Fibroblast of lung (primary cell): Measurements from ENCODE around the gene RNF10. TPM values are rescaled to one million over a fixed set of nuclear protein-coding genes. Genes with fewer than 3 reads are reported as not detected.
"Not testable (repeated sequence)": the region's sequence is repeated elsewhere in the genome, so short reads cannot be mapped to it uniquely, and the experiment has no call there.

ENCODE experiments used
- DNase-seq, 2 donors: peaks; one replicate each; pipeline versions ENCODE4 v3.0.0 to v3.0.0-alpha.2; 2010; ENCODE audit warnings: low read depth in 2 of 2
- H2AFZ ChIP-seq: 2 replicates; pipeline ENCODE4 v1.5.1; 2012; ENCODE audit warnings: low read length, control low read depth, inconsistent platforms
- H3K27ac ChIP-seq: 2 replicates; pipeline ENCODE4 v1.5.1; 2011; ENCODE audit warnings: low read length, control low read depth; ENCODE audit not compliant: insufficient read depth
- H3K27me3 ChIP-seq: 2 replicates; pipeline ENCODE4 v1.5.1; 2011; ENCODE audit warnings: mild to moderate bottlenecking, low read length; ENCODE audit not compliant: control insufficient read depth, insufficient read depth
- H3K36me3 ChIP-seq: 2 replicates; pipeline ENCODE4 v1.5.1; 2011; ENCODE audit warnings: low read length; ENCODE audit not compliant: control insufficient read depth, insufficient read depth
- H3K4me1 ChIP-seq: 2 replicates; pipeline ENCODE4 v1.5.1; 2011; ENCODE audit warnings: low read length; ENCODE audit not compliant: control insufficient read depth, insufficient read depth; ENCODE audit errors: extremely low read depth
- H3K4me2 ChIP-seq: 2 replicates; pipeline ENCODE4 v1.5.1; 2011; ENCODE audit warnings: low read length, control low read depth; ENCODE audit not compliant: insufficient read depth; ENCODE audit errors: extremely low read depth
- H3K4me3 ChIP-seq, 4 experiments: fragments of 200-600 bp in 1 of 4; sonication (generic) in 1 of 4; replicated peaks in 1 of 4; 2 replicates each; pipeline ENCODE4 v1.5.1; 2011 to 2016; ENCODE audit warnings: low read length in 4 of 4, low read depth in 3 of 4, mild to moderate bottlenecking in 3 of 4, control low read depth in 2 of 4, inconsistent platforms in 1 of 4, mixed read lengths in 1 of 4; ENCODE audit not compliant: insufficient read depth in 1 of 4; ENCODE audit errors: control extremely low read depth in 1 of 4
- H3K79me2 ChIP-seq: 2 replicates; pipeline ENCODE4 v1.5.1; 2012; ENCODE audit warnings: mild to moderate bottlenecking, low read length, inconsistent platforms; ENCODE audit not compliant: control insufficient read depth, insufficient read depth
- H3K9ac ChIP-seq: 2 replicates; pipeline ENCODE4 v1.5.1; 2011; ENCODE audit warnings: mild to moderate bottlenecking, low read length, control low read depth; ENCODE audit not compliant: insufficient read depth
- H3K9me3 ChIP-seq: 2 replicates; pipeline ENCODE4 v1.5.1; 2012; ENCODE audit warnings: low read depth, low read length; ENCODE audit not compliant: control insufficient read depth, insufficient read depth
- H4K20me1 ChIP-seq: 2 replicates; pipeline ENCODE4 v1.5.1; 2011; ENCODE audit warnings: low read length; ENCODE audit not compliant: control insufficient read depth, insufficient read depth; ENCODE audit errors: extremely low read depth
- EZH2 ChIP-seq: IDR thresholded peaks from 2 replicates; pipeline ENCODE4 v1.5.1; 2012; ENCODE audit warnings: low read length, control low read depth, mild to moderate bottlenecking; ENCODE audit errors: missing control alignments
- polyA minus RNA-seq: library from RNA; depleted of rRNA, polyadenylated mRNA; stranded (reverse); fragments of >200 nt; gene quantifications from 2 replicates; pipeline ENCODE4 v1.2.3, GENCODE V29; 2011; ENCODE audit warnings: low replicate concordance
- polyA plus RNA-seq, 2 donors: library from polyadenylated mRNA; depleted of rRNA in 1 of 2; stranded (reverse) in 1 of 2; unstranded in 1 of 2; fragments of >200 nt; gene quantifications; 2 replicates each; pipeline ENCODE4 v1.2.1, GENCODE V29; 2011 to 2012; ENCODE audit warnings: missing spikeins in 1 of 2
- total RNA-seq: library from RNA; depleted of rRNA; stranded (reverse); fragments of >200 nt; gene quantifications from 2 replicates; pipeline ENCODE4 v1.2.1, GENCODE V29; 2014
- TF ChIP-seq, protein P1 (sequence below), 2 donors: IDR thresholded peaks in 1 of 2; conservative IDR thresholded peaks in 1 of 2; 1 replicate in 1 of 2; 2 replicates in 1 of 2; pipeline ENCODE4 v1.5.1; 2011 to 2012; ENCODE audit warnings: low read length in 2 of 2, control low read depth in 1 of 2, inconsistent platforms in 1 of 2, low read depth in 1 of 2, mild to moderate bottlenecking in 1 of 2

Gene RNF10
- total RNA-seq (93.0 and 174 TPM in 2 replicates), polyA plus RNA-seq (184 and 189 TPM in 2 replicates), polyA minus RNA-seq (434 and 475 TPM in 2 replicates)
- polyA plus RNA-seq (2012), result 181 and 204 TPM in 2 replicates

DNA sequence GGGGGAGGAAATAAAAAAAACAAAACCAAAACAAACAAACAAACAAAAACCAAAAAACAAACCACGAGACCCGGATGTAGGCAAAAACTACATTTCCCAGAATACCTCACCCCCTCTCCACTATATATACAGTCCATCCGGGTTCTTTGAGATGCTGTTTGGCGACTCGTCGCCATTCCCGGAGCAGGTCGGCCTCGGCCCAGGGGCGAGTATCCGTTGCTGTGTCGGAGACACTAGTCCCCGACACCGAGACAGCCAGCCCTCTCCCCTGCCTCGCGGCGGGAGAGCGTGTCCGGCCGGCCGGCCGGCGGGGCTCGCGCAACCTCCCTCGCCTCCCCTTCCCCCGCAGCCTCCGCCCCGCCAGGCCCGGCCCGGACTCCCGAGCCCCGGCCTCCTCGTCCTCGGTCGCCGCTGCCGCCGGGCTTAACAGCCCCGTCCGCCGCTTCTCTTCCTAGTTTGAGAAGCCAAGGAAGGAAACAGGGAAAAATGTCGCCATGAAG is at the start of gene RNF10:
RNF10 (plus strand) TSS at position 154 of the 500 bp plus-strand sequence. CDS start 456 bp downstream, outside the sequence.
- Histone ChIP-seq H2AFZ (peak within 1 kb of the TSS; percentile 58), H3K4me3 (peak within 1 kb of the TSS; percentile 90 to 92 (median 92)), H3K36me3 (no peaks in the 10 kb centered on the region), H3K4me1 (peaks cover 13% of the 10 kb centered on the region), H3K9me3 (no peaks in the 10 kb centered on the region), H3K27ac (peak within 1 kb of the TSS; percentile 89), H4K20me1 (peaks cover 12% of the 10 kb centered on the region), H3K9ac (peak within 1 kb of the TSS; percentile 94), H3K4me2 (peak within 1 kb of the TSS; percentile 97), H3K27me3 (no peaks in the 10 kb centered on the region), H3K79me2 (peaks cover 47% of the 10 kb centered on the region)
- DNase-seq, result peak; percentile 73 to 94
- TF ChIP-seq, protein P1, sequence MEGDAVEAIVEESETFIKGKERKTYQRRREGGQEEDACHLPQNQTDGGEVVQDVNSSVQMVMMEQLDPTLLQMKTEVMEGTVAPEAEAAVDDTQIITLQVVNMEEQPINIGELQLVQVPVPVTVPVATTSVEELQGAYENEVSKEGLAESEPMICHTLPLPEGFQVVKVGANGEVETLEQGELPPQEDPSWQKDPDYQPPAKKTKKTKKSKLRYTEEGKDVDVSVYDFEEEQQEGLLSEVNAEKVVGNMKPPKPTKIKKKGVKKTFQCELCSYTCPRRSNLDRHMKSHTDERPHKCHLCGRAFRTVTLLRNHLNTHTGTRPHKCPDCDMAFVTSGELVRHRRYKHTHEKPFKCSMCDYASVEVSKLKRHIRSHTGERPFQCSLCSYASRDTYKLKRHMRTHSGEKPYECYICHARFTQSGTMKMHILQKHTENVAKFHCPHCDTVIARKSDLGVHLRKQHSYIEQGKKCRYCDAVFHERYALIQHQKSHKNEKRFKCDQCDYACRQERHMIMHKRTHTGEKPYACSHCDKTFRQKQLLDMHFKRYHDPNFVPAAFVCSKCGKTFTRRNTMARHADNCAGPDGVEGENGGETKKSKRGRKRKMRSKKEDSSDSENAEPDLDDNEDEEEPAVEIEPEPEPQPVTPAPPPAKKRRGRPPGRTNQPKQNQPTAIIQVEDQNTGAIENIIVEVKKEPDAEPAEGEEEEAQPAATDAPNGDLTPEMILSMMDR (conservative IDR thresholded peaks at IDR 0.05 in 1 of 2, IDR thresholded peaks at IDR 0.05 in 1 of 2; ENCODE audit: low read depth in 1 of 2, low read length in 2 of 2), result no peak
- TF ChIP-seq EZH2, result no peak

DNA sequence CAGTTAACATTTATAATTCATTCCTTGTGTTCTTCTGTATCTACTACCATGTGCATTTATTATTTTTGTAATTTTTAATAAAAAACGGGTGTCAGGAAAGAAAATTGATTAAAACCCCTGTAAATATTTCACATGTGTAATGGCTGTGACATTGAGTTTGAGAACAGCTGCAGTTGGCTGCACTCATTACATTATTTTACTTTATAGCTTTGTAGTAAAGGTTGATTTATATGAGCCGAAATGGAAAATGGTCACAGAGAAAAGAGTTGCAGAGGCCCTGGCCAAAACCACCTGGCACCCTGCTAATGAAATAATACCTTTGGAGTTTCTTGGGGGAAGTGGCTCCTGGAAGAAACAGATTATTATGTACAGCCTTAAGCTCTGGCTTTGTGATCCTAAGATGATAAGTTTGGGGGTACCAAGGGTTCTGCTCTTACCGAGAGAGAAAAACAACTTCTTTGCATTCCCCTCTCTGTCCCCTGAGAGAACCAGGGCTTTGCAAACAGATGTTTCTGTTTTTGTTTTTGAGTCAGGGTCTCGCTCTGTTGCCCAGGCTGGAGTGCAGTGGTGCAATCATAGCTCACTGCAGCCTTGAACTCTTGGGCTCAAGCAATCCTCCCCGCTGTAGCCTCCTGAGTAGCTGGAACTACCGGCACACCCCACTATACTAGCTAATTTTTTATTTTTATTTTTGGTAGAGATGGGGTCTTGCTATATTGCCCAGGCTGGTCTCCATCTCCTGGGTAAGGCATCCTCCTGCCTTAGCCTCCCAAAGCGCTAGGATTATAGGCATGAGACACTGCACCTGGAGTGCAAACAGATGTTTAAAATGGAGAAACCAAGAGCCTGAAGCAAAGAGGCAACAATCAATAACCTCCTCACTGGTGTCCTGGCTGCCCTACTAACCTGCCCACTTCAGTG is 47.9 kb upstream of the RNF10 start:
- Histone ChIP-seq H3K9ac (no peak overlapping the region), H3K4me2 (no peak overlapping the region), H3K4me3 (no peak overlapping the region), H2AFZ (no peak overlapping the region), H3K27me3 (no peaks in the 10 kb centered on the region), H3K36me3 (no peaks in the 10 kb centered on the region), H4K20me1 (no peaks in the 10 kb centered on the region), H3K9me3 (no peaks in the 10 kb centered on the region), H3K4me1 (no peaks in the 10 kb centered on the region), H3K27ac (no peak overlapping the region), H3K79me2 (no peaks in the 10 kb centered on the region)
- no peak for DNase-seq
- no peak for TF ChIP-seq EZH2
- TF ChIP-seq, protein P1 (conservative IDR thresholded peaks at IDR 0.05 in 1 of 2, IDR thresholded peaks at IDR 0.05 in 1 of 2; ENCODE audit: low read depth in 1 of 2, low read length in 2 of 2), result no peak

DNA sequence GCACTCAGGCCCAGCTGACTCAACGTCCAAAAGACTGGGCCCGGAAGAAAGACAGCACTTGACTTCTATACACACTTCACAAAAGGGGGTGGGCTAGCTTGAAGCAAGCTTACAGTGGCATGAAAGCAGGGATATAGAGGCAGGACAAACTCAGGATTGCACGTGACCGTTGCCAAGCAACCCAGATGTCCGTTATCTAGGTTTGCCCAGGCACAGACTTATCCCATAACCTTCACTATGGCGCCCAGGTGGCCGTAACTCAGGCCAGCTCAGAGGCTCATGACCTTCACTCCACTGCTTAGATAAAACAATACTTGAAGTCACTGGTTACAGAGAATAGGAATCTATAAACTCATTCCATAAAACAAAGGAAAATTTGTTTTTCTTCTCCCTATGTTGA is 46.6 kb upstream of the RNF10 start:
- DNase-seq, H3K79me2 ChIP-seq, H3K4me1 ChIP-seq, H3K4me2 ChIP-seq, H2AFZ ChIP-seq, H3K9me3 ChIP-seq, H3K27me3 ChIP-seq, H3K4me3 ChIP-seq, H3K27ac ChIP-seq, H3K9ac ChIP-seq, H3K36me3 ChIP-seq, H4K20me1 ChIP-seq: not testable (repeated sequence)
